AG09319 (cell line): ENCODE results near the gene TBC1D14.

Source experiments
- DNase-seq: peaks from one replicate; pipeline ENCODE4 v3.0.0-alpha.2; 2010; ENCODE audit warnings: low read depth; ENCODE audit errors: extremely low read depth
- CTCF ChIP-seq: IDR thresholded peaks from 2 replicates; pipeline ENCODE4 v1.5.1; 2011; ENCODE audit warnings: low read depth, mild to moderate bottlenecking, inconsistent platforms, low read length, moderate library complexity

Gene TBC1D14

DNA sequence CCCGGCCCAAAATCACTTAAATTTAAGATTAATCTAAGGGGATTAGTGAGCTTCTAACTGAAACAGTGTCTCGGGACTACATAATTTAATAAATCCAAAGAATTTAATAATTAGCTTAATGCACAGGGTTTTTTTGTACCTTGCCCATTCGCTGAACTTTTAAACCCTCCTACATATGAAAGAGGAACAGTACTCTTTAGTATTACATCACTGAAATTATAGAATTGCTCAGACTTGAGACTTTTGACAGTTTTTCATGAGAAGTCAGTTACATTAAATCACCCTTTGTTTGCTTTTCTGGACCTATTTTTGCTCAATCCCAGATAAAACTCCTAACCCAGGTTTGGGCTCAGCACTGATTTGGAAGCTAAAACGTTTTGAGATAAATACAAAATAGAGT, 131.1 kb downstream of the TBC1D14 start:
- DNase-seq: no peak
- no peak for TF ChIP-seq CTCF

DNA sequence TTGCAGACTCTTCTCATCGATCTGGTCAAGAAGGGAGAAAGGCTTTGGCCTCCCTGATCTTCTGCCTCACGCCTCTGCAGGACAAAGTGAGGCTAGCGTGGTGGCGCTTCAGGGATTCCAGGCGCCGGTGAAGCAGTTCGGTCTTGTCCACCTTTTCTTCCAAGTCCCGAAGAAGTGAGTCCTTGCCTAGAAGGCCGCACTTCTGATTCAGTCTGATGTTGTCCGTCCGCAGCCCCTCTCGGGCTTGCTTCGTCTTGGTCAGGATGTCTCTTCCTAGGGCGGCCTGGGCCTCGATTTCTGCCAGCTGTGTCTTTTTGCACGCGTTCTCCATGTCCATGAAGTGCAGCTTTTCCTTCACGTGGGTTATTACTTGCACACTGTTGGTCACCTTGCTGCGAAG, 131.6 kb downstream of the TBC1D14 start:
- no peak for TF ChIP-seq CTCF
- DNase-seq: no peak

GRCh38 chr4:7041801-7042502, 132.3 kb downstream of the TBC1D14 start:
- DNase-seq: no peak
- no peak for TF ChIP-seq CTCF

- no peak for TF ChIP-seq CTCF
These were observed 133.1 kb downstream of the TBC1D14 start for GRCh38 chr4:7042503-7043283.

DNA sequence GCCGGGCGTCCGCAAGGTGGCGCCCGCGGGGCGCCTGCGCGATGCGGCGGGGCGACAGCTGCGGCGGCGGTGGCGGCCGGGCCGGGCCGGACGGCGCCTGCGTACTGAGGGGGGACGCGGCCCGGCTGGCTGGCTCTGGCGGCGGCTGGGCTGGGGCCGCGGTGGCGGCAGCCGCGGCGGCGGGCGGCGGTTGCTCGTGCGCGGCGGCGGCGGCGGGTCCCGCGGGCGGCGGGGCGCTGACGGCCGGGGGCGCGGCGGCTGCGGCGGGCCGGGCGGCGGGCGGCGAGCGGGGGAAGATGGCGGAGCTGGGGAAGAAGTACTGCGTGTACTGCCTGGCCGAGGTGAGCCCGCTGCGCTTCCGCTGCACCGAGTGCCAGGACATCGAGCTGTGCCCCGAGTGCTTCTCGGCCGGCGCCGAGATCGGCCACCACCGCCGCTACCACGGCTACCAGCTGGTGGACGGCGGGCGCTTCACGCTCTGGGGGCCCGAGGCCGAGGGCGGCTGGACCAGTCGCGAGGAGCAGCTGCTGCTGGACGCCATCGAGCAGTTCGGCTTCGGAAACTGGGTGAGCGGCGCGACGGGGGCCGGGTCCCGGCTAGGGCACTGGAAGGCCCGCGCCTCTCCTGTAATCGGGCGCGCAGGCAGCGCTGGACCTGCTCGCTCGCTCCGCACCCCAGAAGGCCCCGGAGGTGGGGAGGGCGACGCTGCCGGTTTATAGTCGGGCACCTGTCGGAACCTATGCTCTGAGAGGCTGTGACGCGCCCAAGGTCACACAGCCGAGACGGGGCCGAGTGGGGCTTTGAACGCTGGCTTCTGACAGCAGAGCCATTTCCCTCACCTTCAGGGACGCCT, 133.9 kb downstream of the TBC1D14 start, which contains the start of gene TADA2B:
Gene TADA2B (plus strand): TSS at position 89 of the 853 bp plus-strand sequence. CDS start 208 bp downstream, at position 297.
- DNase-seq: no peak
- peak; percentile 16 for TF ChIP-seq CTCF

More at GRCh38 chr4:7042503-7043283, 133.1 kb downstream of the TBC1D14 start:
- peak; percentile 95 for DNase-seq

- no peak for DNase-seq
- TF ChIP-seq CTCF: no peak
These were observed 134.7 kb downstream of the TBC1D14 start for GRCh38 chr4:7044137-7044930.
